T-helper 2 cell treated with Interferon-gamma antibody and Interleukin-4, amounts not matched to agents 5 μg/mL and 100 μg/mL, for 36 hours (primary cell): ENCODE data around the gene MAP3K5.

ENCODE experiments used
- DNase-seq: peaks from one replicate; pipeline ENCODE4 v3.0.0; 2021; ENCODE audit warnings: low spot score
- H3K27ac Mint-ChIP-seq: one replicate; pipeline ENCODE4 v1.8.0; 2021; ENCODE audit warnings: mild to moderate bottlenecking, mixed read lengths
- H3K27me3 Mint-ChIP-seq: one replicate; pipeline ENCODE4 v1.8.0; 2021; ENCODE audit warnings: low read depth, mixed read lengths
- H3K36me3 Mint-ChIP-seq: one replicate; pipeline ENCODE4 v1.8.0; 2021; ENCODE audit warnings: low read depth, mixed read lengths
- H3K4me1 Mint-ChIP-seq: one replicate; pipeline ENCODE4 v1.8.0; 2021; ENCODE audit warnings: low read depth, mixed read lengths
- H3K4me3 Mint-ChIP-seq: one replicate; pipeline ENCODE4 v1.8.0; 2022; ENCODE audit warnings: mild to moderate bottlenecking, moderate library complexity, mixed read lengths
- H3K9me3 Mint-ChIP-seq: one replicate; pipeline ENCODE4 v1.8.0; 2021; ENCODE audit warnings: mixed read lengths

The MAP3K5 gene

DNA sequence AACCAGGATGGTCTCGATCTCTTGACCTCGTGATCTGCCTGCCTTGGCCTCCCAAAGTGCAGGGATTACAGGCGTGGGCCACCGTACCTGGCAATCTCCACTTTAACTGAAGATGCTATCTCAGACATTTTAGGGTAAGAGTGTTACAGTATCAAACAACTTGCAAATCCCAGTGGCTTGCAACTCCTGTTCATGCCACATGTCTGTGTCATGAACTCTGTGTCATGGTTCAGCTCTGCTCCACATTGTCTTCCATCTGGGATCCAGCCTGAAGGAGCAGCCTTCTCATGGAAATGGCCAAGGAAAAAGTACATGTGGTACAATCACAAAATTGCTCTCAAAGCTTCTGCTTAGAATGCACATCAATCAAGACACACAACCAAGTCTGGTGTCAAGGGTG is 114.9 kb downstream of the MAP3K5 start:
- peaks cover 5% of the 10 kb centered on the region for H3K4me1 Mint-ChIP-seq
- peaks cover 17% of the 10 kb centered on the region for H3K36me3 Mint-ChIP-seq
- no peak overlapping the region for H3K27ac Mint-ChIP-seq
- H3K4me3 Mint-ChIP-seq: no peak overlapping the region
- peaks cover 6% of the 10 kb centered on the region for H3K27me3 Mint-ChIP-seq
- no peak for DNase-seq
- H3K9me3 Mint-ChIP-seq: no peaks in the 10 kb centered on the region

GRCh38 chr6:136676075-136676474 is 116.2 kb downstream of the MAP3K5 start:
- Mint-ChIP-seq H3K27ac (no peak overlapping the region), H3K27me3 (peaks cover 6% of the 10 kb centered on the region)

DNA sequence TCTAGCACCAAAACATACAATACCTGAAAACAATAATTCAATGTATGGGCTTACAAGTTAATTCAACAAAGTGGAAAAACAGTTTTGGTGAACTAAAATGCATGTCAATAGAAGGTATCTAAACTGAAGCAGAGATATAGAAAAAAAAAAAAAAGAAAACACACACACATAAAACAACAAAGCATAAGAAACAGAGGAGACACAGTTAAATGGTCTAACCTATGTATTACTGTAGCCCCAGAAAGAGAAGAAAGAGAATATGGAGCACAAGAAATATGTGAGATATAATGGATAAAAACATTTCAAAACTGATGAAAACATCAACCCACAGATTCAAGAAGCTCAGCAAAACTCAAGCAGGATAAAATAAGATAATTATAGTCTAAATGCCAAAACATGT is 118.7 kb downstream of the MAP3K5 start:
- Mint-ChIP-seq H3K4me3 (no peak overlapping the region), H3K27ac (no peak overlapping the region), H3K9me3 (no peaks in the 10 kb centered on the region), H3K27me3 (peaks cover 6% of the 10 kb centered on the region), H3K36me3 (peaks cover 18% of the 10 kb centered on the region), H3K4me1 (peaks cover 3% of the 10 kb centered on the region)
- DNase-seq: no peak

More at GRCh38 chr6:136676075-136676474, 116.2 kb downstream of the MAP3K5 start:
- no peak overlapping the region for H3K4me3 Mint-ChIP-seq
- H3K36me3 Mint-ChIP-seq: peaks cover 18% of the 10 kb centered on the region
- no peaks in the 10 kb centered on the region for H3K9me3 Mint-ChIP-seq
- no peak for DNase-seq
- peaks cover 6% of the 10 kb centered on the region for H3K4me1 Mint-ChIP-seq

- peaks cover 3% of the 10 kb centered on the region for H3K4me1 Mint-ChIP-seq
- no peak overlapping the region for H3K4me3 Mint-ChIP-seq
- peaks cover 18% of the 10 kb centered on the region for H3K36me3 Mint-ChIP-seq
- no peak for DNase-seq
- H3K27ac Mint-ChIP-seq: no peak overlapping the region
- peaks cover 6% of the 10 kb centered on the region for H3K27me3 Mint-ChIP-seq
- H3K9me3 Mint-ChIP-seq: no peaks in the 10 kb centered on the region
These were observed 120.1 kb downstream of the MAP3K5 start for GRCh38 chr6:136672144-136672543.

GRCh38 chr6:136669299-136669699 is 123.0 kb downstream of the MAP3K5 start:
- H3K27me3 Mint-ChIP-seq: peaks cover 6% of the 10 kb centered on the region
- peaks cover 3% of the 10 kb centered on the region for H3K4me1 Mint-ChIP-seq

DNA sequence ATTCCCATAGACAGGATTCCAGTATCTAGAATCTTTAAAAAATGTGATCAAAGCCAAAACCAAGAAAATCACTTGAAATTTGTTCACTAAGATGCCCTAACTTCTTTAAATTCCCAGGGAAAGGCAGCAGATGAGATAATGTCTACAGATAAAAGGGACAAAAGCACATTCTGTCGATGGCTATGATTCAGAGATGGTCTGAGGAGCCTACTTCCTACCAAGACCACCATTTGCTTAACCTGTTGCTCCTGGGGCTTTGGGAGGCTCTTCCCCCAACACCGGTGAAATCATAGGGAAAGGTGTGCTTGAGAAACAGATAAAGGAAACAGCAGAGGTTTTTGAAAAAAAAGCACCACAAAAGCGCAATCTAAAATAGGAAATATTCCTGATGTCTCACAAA is 123.7 kb downstream of the MAP3K5 start:
- H3K4me1 Mint-ChIP-seq: peaks cover 3% of the 10 kb centered on the region
- H3K9me3 Mint-ChIP-seq: no peaks in the 10 kb centered on the region
- no peak overlapping the region for H3K4me3 Mint-ChIP-seq
- no peak overlapping the region for H3K27ac Mint-ChIP-seq
- DNase-seq: no peak
- H3K27me3 Mint-ChIP-seq: peaks cover 2% of the 10 kb centered on the region
- peaks cover 19% of the 10 kb centered on the region for H3K36me3 Mint-ChIP-seq

More at GRCh38 chr6:136669299-136669699, 123.0 kb downstream of the MAP3K5 start:
- Mint-ChIP-seq H3K4me3 (no peak overlapping the region), H3K27ac (no peak overlapping the region), H3K9me3 (no peaks in the 10 kb centered on the region), H3K36me3 (peaks cover 21% of the 10 kb centered on the region)
- no peak for DNase-seq

GRCh38 chr6:136666041-136666440 is 126.2 kb downstream of the MAP3K5 start:
- Mint-ChIP-seq H3K27ac (no peak overlapping the region), H3K9me3 (no peaks in the 10 kb centered on the region), H3K4me3 (no peak overlapping the region), H3K4me1 (no peaks in the 10 kb centered on the region), H3K36me3 (peaks cover 14% of the 10 kb centered on the region), H3K27me3 (no peaks in the 10 kb centered on the region)
- no peak for DNase-seq

- Mint-ChIP-seq H3K4me3 (no peak overlapping the region), H3K27ac (no peak overlapping the region), H3K4me1 (no peaks in the 10 kb centered on the region), H3K9me3 (no peaks in the 10 kb centered on the region), H3K36me3 (peaks cover 11% of the 10 kb centered on the region), H3K27me3 (no peaks in the 10 kb centered on the region)
- no peak for DNase-seq
These were observed 129.7 kb downstream of the MAP3K5 start for GRCh38 chr6:136662347-136663237.

GRCh38 chr6:136660727-136661126 is 131.6 kb downstream of the MAP3K5 start:
- Mint-ChIP-seq H3K4me1 (no peaks in the 10 kb centered on the region), H3K9me3 (no peaks in the 10 kb centered on the region), H3K27ac (no peak overlapping the region), H3K4me3 (no peak overlapping the region), H3K27me3 (no peaks in the 10 kb centered on the region), H3K36me3 (peaks cover 11% of the 10 kb centered on the region)
- no peak for DNase-seq

DNA sequence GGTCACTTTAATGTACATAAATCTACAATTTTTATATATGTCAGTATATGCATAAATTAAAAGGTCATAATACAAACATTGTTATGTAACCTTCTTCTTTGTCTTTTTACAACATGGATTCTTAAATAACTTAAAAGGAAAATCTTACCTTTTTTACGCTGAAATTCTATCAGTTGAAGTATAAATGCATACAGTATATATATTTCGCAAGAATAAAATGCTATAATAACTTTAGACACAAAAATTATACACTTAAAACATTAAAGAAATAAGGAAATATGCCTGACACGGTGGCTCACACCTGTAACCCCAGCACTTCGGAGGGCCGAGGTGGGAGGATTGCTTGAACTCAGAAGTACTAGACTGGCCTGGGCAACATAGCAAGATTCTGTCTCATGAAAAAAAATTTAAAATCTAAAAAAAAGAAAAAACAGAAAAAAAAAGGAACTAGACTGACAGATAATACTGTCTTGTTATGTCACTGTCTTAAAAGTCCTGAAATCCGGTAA is 132.2 kb downstream of the MAP3K5 start:
- DNase-seq: no peak
- Mint-ChIP-seq H3K36me3 (peaks cover 12% of the 10 kb centered on the region), H3K4me3 (no peak overlapping the region), H3K4me1 (no peaks in the 10 kb centered on the region), H3K27ac (no peak overlapping the region), H3K9me3 (no peaks in the 10 kb centered on the region), H3K27me3 (no peaks in the 10 kb centered on the region)

GRCh38 chr6:136658711-136659110 is 133.6 kb downstream of the MAP3K5 start:
- Mint-ChIP-seq H3K4me1 (peaks cover 1% of the 10 kb centered on the region), H3K4me3 (no peak overlapping the region), H3K36me3 (peaks cover 11% of the 10 kb centered on the region), H3K27me3 (no peaks in the 10 kb centered on the region), H3K27ac (no peak overlapping the region), H3K9me3 (no peaks in the 10 kb centered on the region)
- no peak for DNase-seq

DNA sequence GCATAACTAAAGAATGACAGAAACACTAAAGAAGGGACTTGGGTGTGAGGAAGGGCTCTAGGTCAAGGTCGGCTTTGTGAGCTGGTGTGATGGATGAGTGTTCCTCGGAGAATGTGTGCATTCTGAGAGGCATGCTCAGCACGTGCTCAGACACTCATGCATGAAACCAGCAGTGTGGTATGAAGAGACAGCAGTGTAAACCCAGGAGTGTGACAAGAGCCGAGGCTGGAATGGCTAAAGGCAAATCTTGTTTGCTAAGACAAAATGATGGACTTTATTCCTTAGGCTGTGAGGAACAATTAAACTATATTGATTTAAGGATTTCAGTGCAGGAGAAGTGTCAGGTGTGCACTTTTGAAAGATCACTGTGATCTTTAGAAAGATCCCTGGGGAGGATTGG is 134.6 kb downstream of the MAP3K5 start:
- no peak overlapping the region for H3K4me3 Mint-ChIP-seq
- H3K9me3 Mint-ChIP-seq: no peaks in the 10 kb centered on the region
- peaks cover 13% of the 10 kb centered on the region for H3K36me3 Mint-ChIP-seq
- no peak overlapping the region for H3K27ac Mint-ChIP-seq
- no peaks in the 10 kb centered on the region for H3K27me3 Mint-ChIP-seq
- peaks cover 2% of the 10 kb centered on the region for H3K4me1 Mint-ChIP-seq
- no peak for DNase-seq

- Mint-ChIP-seq H3K9me3 (no peaks in the 10 kb centered on the region), H3K27me3 (no peaks in the 10 kb centered on the region), H3K36me3 (peaks cover 13% of the 10 kb centered on the region), H3K4me1 (peaks cover 2% of the 10 kb centered on the region), H3K27ac (no peak overlapping the region), H3K4me3 (no peak overlapping the region)
- no peak for DNase-seq
These were observed 136.2 kb downstream of the MAP3K5 start for GRCh38 chr6:136656121-136656520.

DNA sequence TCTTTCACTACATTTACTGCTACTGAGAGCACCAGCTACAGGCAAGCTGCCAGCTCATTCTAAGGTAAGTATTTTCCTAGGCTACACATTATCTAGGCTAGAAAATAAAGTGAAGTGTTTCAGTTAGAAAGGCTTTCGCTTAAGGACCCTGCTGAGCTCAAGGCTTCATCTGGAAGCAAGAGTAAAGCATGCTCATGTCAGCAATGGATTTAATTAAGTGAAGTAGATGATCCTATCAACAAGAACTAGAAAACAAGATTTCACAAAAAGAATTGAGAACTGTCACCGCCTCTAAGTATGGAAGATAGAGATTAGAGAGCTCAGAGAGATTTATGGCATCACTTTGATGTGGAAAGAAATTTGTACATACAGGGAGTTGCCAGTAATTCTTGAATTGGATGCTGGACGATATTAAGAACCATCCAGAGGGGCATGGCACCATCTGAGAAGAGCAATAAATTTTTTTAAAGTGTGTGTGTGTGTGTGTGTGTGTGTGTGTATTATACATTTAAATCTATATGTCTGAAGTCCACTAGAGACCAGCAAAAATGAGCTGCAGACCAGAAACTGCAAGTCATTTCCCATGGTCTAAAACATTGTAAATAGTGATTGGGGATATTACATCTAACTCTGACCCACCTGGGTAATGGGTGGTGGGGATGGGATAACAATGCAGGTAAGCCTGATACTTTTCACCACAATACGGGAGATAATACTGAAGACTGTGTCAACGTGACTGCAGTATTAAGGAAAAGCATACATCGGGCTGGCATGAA is 136.8 kb downstream of the MAP3K5 start:
- H3K36me3 Mint-ChIP-seq: peaks cover 13% of the 10 kb centered on the region
- no peaks in the 10 kb centered on the region for H3K9me3 Mint-ChIP-seq
- H3K4me3 Mint-ChIP-seq: no peak overlapping the region
- no peak overlapping the region for H3K27ac Mint-ChIP-seq
- DNase-seq: no peak
- no peaks in the 10 kb centered on the region for H3K27me3 Mint-ChIP-seq
- H3K4me1 Mint-ChIP-seq: peaks cover 2% of the 10 kb centered on the region
